Epithelial cell of proximal tubule (primary cell): Measurements from ENCODE around the gene TEPSIN. TPM values are rescaled to one million over a fixed set of nuclear protein-coding genes. Genes with fewer than 3 reads are reported as not detected.

Experiments used
- DNase-seq: peaks from one replicate; pipeline ENCODE4 v3.0.0-alpha.2; 2011; ENCODE audit warnings: low read depth
- H3K4me3 ChIP-seq: 2 replicates; pipeline ENCODE4 v1.5.1; 2011; ENCODE audit warnings: low read depth, mild to moderate bottlenecking, low read length
- CTCF ChIP-seq: conservative IDR thresholded peaks from 2 replicates; pipeline ENCODE4 v1.5.1; 2012; ENCODE audit warnings: low read depth, mild to moderate bottlenecking, low read length
- total RNA-seq: library from RNA; depleted of rRNA; stranded (reverse); fragments of >200 nt; gene quantifications from 2 replicates; pipeline ENCODE4 v1.2.3, GENCODE V29; 2015

The TEPSIN gene
- total RNA-seq, 1 donor from 2014 or later: 37.3 TPM

- DNase-seq: no peak
- no peak overlapping the region for H3K4me3 ChIP-seq
- no peak for TF ChIP-seq CTCF
Measured at GRCh38 chr17:81182596-81182995, 56.3 kb downstream of the TEPSIN start.

DNA sequence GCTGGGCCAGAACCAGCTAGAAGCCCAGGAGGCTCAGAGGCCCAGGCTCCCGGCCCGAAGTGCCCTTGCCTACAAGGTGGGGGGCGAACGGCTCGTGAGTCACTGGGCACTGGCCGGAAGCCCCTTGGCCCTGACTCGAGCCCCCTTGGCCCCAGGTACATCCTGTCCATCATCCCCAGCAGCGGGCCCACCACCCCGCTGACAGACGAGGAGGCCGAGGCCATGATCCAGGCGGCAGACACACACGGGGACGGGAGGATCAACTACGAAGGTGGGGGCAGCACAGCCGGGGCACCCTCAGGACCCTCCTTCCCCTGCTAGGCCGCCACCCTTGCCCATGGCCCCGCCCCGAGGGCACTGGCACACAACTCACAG, 57.1 kb downstream of the TEPSIN start:
- no peak for DNase-seq
- TF ChIP-seq CTCF: no peak
- no peak overlapping the region for H3K4me3 ChIP-seq

DNA sequence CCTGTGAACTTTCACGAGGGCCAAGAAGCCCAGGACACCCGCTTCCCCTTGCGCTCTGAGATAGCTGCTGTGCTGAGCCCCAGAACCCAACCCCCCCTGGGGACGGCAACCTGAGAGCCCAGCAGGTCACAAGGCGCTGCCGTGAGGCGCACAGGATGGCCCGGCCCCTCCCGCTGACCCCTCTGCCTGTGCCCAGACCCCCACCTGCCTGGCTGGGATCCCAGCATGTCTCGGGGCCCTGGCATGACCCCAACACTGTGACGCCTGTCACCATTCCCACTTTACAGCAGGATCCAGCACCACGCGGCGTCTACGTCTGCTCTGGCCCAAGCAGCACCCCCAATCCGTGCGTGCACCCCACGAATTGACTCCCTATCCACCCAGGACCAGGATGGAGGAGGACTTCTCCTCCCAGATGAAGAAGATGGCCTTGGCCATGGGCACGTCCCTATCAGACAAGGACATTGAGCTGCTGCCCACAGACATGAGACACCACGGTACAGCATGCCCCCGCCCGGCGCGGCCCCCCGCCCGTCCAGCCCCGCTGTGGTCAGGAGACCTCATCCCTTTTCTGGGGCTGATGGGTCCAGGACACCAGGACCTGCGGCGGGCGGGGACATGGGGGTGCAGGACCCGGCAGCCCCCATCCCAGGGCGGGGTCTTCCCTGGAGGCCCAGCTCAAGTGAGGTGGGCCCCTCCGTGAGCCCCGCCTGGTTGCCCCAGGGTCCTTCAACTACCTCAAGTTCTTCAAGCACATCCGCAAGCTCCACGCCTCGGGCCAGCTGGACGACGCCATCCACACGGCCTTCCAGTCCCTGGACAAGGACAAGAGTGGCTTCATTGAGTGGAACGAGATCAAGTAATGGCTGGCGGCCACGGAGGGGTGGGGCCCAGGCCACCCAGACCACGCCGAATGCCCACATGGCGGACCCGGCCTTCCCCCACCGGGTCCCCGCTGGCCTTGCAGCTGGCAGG, 57.7 kb downstream of the TEPSIN start:
- H3K4me3 ChIP-seq: no peak overlapping the region
- no peak for TF ChIP-seq CTCF
- no peak for DNase-seq

DNA sequence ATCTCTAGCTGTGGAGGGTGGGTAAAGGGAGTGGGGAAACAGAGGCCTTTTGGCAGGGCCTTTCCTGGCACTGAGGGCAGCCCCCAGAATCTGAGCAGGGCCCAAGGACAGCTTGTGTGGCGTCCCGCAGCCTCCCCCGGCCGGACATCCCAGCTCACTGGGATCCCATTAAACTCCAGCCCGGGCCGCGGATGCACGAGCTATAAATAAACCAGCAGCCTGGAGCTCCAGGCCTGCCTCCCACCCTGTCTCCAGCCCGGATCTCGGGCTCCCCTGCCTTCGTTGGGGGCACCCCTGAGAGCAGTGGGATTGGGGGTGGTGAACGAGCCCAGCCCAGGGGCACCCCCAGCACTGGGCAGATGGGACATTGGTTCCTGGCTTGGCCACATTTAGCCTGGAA, 59.0 kb downstream of the TEPSIN start:
- no peak for TF ChIP-seq CTCF
- no peak overlapping the region for H3K4me3 ChIP-seq
- DNase-seq: no peak

GRCh38 chr17:81179220-81179619, 59.6 kb downstream of the TEPSIN start:
- no peak overlapping the region for H3K4me3 ChIP-seq
- DNase-seq: no peak
- no peak for TF ChIP-seq CTCF

Other genes with a start within 250 kb of the TEPSIN start
- 32.6 and 35.7 TPM in 2 replicates for gene CHMP6, start 247.2 kb downstream of the TEPSIN start, total RNA-seq
- gene BAIAP2, start 203.9 kb downstream of the TEPSIN start, total RNA-seq: 44.0 and 77.3 TPM in 2 replicates
- not detected in 2 replicates for gene PVALEF, start 73.5 kb downstream of the TEPSIN start, total RNA-seq
- gene AATK, start 72.8 kb downstream of the TEPSIN start, total RNA-seq: 0.52 and 0.87 TPM in 2 replicates
- gene CEP131, start 16.1 kb downstream of the TEPSIN start, total RNA-seq: 22.0 and 28.7 TPM in 2 replicates
- 51.9 and 72.3 TPM in 2 replicates for gene NDUFAF8, start 263 bp upstream of the TEPSIN start, total RNA-seq
- gene SLC38A10, start 56.3 kb upstream of the TEPSIN start, total RNA-seq: 67.1 and 71.6 TPM in 2 replicates
- gene BAHCC1, start 156.4 kb upstream of the TEPSIN start, total RNA-seq: 4.8 and 6.2 TPM in 2 replicates